HepG2 (cell line): ENCODE data around the gene B3GNT7. TPM values are rescaled to one million over a fixed set of nuclear protein-coding genes. Genes with fewer than 3 reads are reported as not detected.

Source experiments
- AHDC1 ChIP-seq: sonication (generic); formaldehyde crosslinking; IDR thresholded peaks from 2 replicates; pipeline ENCODE4 v1.5.1; 2020; ENCODE audit warnings: mild to moderate bottlenecking, missing genetic modification reagents, borderline replicate concordance
- CEBPB ChIP-seq: IDR thresholded peaks from 2 replicates; pipeline ENCODE4 v1.6.1; 2011; ENCODE audit warnings: low read depth, low read length, improper control_type of control experiment, borderline replicate concordance
- ELF4 ChIP-seq: sonication (generic); formaldehyde crosslinking; IDR thresholded peaks from 2 replicates; pipeline ENCODE4 v1.5.0; 2020; ENCODE audit warnings: missing genetic modification reagents, mild to moderate bottlenecking, moderate library complexity, borderline replicate concordance
- HBP1 ChIP-seq: IDR thresholded peaks from 2 replicates; pipeline ENCODE4 v1.6.1; 2016; ENCODE audit warnings: low read depth, control low read depth
- MED8 ChIP-seq: sonication (generic); formaldehyde crosslinking; IDR thresholded peaks from 2 replicates; pipeline ENCODE4 v1.8.1; 2023; ENCODE audit warnings: mild to moderate bottlenecking, missing genetic modification reagents; ENCODE audit not compliant: insufficient replicate concordance
- NR2C2 ChIP-seq: sonication (generic); formaldehyde crosslinking; IDR thresholded peaks from 2 replicates; pipeline ENCODE4 v1.4.0; 2020; ENCODE audit warnings: missing genetic modification reagents, mild to moderate bottlenecking, moderate library complexity, borderline replicate concordance
- SALL2 ChIP-seq: sonication (generic); formaldehyde crosslinking; IDR thresholded peaks from 2 replicates; pipeline ENCODE4 v1.8.1; 2023; ENCODE audit warnings: mild to moderate bottlenecking, missing genetic modification reagents, inconsistent platforms
- TBX2 ChIP-seq: sonication (generic); formaldehyde crosslinking; IDR thresholded peaks from 2 replicates; pipeline ENCODE4 v1.5.0; 2020; ENCODE audit warnings: missing genetic modification reagents, mild to moderate bottlenecking, borderline replicate concordance
- TERF1 ChIP-seq: sonication (generic); formaldehyde crosslinking; IDR thresholded peaks from 2 replicates; pipeline ENCODE4 v1.8.0; 2022; ENCODE audit warnings: mild to moderate bottlenecking, missing genetic modification reagents, moderate library complexity
- ZNF143 ChIP-seq: sonication (generic); formaldehyde crosslinking; IDR thresholded peaks from 2 replicates; pipeline ENCODE4 v1.4.0; 2020; ENCODE audit warnings: missing genetic modification reagents
- ZNF414 ChIP-seq: sonication (generic); formaldehyde crosslinking; IDR thresholded peaks from 2 replicates; pipeline ENCODE4 v1.5.0; 2020; ENCODE audit warnings: missing genetic modification reagents
- ZNF687 ChIP-seq: sonication (generic); formaldehyde crosslinking; IDR thresholded peaks from 2 replicates; pipeline ENCODE4 v1.5.1; 2020; ENCODE audit warnings: mild to moderate bottlenecking, missing genetic modification reagents, moderate library complexity
- polyA plus RNA-seq, 8 experiments: library from polyadenylated mRNA; depleted of rRNA in 3 of 8; stranded (reverse) in 7 of 8; unstranded in 1 of 8; fragments of >200 nt; fragmentation: Illumina TruSeq in 4 of 8; extraction: Trizol in 4 of 8; gene quantifications; 2 replicates each; pipeline versions ENCODE4 v1.2.1 to v1.2.3, GENCODE V29; 2011 to 2016; ENCODE audit warnings: low read depth in 4 of 8, missing spikeins in 1 of 8, mixed read lengths in 1 of 8; ENCODE audit not compliant: insufficient read depth in 1 of 8
- total RNA-seq, 5 experiments: library from RNA; depleted of rRNA; stranded (reverse); fragments of >200 nt; fragmentation: Illumina TruSeq; extraction: Trizol; gene quantifications; 2 replicates each; pipeline ENCODE4 v1.2.3, GENCODE V29; 2016; ENCODE audit warnings: low read depth in 1 of 5

The B3GNT7 gene
- total and polyA plus RNA-seq, 2 of the 13 experiments (the other 11 are each of a cell fraction or from before 2014, with no cell fraction given): 0.04 to 0.24 TPM

- TF ChIP-seq TERF1 (CRISPR knock-in tag) (0 out of 2 replicates have a peak, but pooled peaks have one; percentile 44), SALL2 (CRISPR knock-in tag) (0 out of 2 replicates have a peak, but pooled peaks have one; percentile 35), TBX2 (peak; percentile 53; the same call in 1 of the 2 replicates), HBP1 (CRISPR knock-in tag) (0 out of 2 replicates have a peak, but pooled peaks have one; percentile 75), ZNF687 (CRISPR knock-in tag) (peak; percentile 88), AHDC1 (CRISPR knock-in tag) (no peak), ZNF414 (CRISPR knock-in tag) (no peak), NR2C2 (no peak; the same call in 1 of the 2 replicates), CEBPB (no peak), MED8 (CRISPR knock-in tag) (no peak), ZNF143 (peak; percentile 70), ELF4 (CRISPR knock-in tag) (no peak)
These were observed 16.5 kb downstream of the B3GNT7 start (continued) for GRCh38 chr2:231411831-231412617.
